GM21447 (cell line): ENCODE results near the gene PTPRK.
"Not testable (repeated sequence)": the region's sequence is repeated elsewhere in the genome, so short reads cannot be mapped to it uniquely, and the experiment has no call there.

Experiments used
- ATAC-seq: cut with Tn5 transposase; IDR thresholded peaks from one replicate; pipeline ENCODE4 v1.9.1; 2021; ENCODE audit not compliant: unreplicated experiment

The PTPRK gene

GRCh38 chr6:127939442-127940066 is 580.8 kb downstream of the PTPRK start:
- no peak for ATAC-seq

GRCh38 chr6:127938701-127939100 is 581.7 kb downstream of the PTPRK start:
- no peak for ATAC-seq

- no peak for ATAC-seq
These were observed 582.7 kb downstream of the PTPRK start for GRCh38 chr6:127937747-127938146.

GRCh38 chr6:127937102-127937501 is 583.3 kb downstream of the PTPRK start:
- no peak for ATAC-seq

GRCh38 chr6:127934956-127935355 is 585.4 kb downstream of the PTPRK start:
- ATAC-seq: no peak

GRCh38 chr6:127933852-127934840 is 586.3 kb downstream of the PTPRK start:
- no peak for ATAC-seq

GRCh38 chr6:127933137-127933536 is 587.3 kb downstream of the PTPRK start:
- ATAC-seq: no peak

- no peak for ATAC-seq
These were observed 587.7 kb downstream of the PTPRK start for GRCh38 chr6:127932708-127933107.

- not testable (repeated sequence) for ATAC-seq
These were observed 594.0 kb downstream of the PTPRK start for GRCh38 chr6:127926441-127926840.

- no peak for ATAC-seq
These were observed 596.0 kb downstream of the PTPRK start for GRCh38 chr6:127924440-127924839.

- ATAC-seq: no peak
These were observed 596.4 kb downstream of the PTPRK start for GRCh38 chr6:127924031-127924430.

- no peak for ATAC-seq
These were observed 597.3 kb downstream of the PTPRK start for GRCh38 chr6:127923135-127923534.

- no peak for ATAC-seq
These were observed 598.4 kb downstream of the PTPRK start for GRCh38 chr6:127921982-127922381.

- no peak for ATAC-seq
These were observed 599.6 kb downstream of the PTPRK start for GRCh38 chr6:127920804-127921203.
